GM12864 (cell line): ENCODE results near the gene CYP26C1.

Experiments
- DNase-seq: peaks from one replicate; pipeline ENCODE4 v3.0.0-alpha.2; 2011; ENCODE audit warnings: low read depth
- H3K4me3 ChIP-seq: 2 replicates; pipeline ENCODE4 v1.5.1; 2011; ENCODE audit warnings: mild to moderate bottlenecking, low read depth, low read length, control low read depth
- TF ChIP-seq, protein P1 (sequence below): IDR thresholded peaks from 2 replicates; pipeline ENCODE4 v1.5.1; 2011; ENCODE audit warnings: low read depth, mild to moderate bottlenecking, moderate library complexity, low read length, control low read depth, inconsistent platforms; ENCODE audit errors: missing control alignments

The CYP26C1 gene, protein sequence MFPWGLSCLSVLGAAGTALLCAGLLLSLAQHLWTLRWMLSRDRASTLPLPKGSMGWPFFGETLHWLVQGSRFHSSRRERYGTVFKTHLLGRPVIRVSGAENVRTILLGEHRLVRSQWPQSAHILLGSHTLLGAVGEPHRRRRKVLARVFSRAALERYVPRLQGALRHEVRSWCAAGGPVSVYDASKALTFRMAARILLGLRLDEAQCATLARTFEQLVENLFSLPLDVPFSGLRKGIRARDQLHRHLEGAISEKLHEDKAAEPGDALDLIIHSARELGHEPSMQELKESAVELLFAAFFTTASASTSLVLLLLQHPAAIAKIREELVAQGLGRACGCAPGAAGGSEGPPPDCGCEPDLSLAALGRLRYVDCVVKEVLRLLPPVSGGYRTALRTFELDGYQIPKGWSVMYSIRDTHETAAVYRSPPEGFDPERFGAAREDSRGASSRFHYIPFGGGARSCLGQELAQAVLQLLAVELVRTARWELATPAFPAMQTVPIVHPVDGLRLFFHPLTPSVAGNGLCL

DNA sequence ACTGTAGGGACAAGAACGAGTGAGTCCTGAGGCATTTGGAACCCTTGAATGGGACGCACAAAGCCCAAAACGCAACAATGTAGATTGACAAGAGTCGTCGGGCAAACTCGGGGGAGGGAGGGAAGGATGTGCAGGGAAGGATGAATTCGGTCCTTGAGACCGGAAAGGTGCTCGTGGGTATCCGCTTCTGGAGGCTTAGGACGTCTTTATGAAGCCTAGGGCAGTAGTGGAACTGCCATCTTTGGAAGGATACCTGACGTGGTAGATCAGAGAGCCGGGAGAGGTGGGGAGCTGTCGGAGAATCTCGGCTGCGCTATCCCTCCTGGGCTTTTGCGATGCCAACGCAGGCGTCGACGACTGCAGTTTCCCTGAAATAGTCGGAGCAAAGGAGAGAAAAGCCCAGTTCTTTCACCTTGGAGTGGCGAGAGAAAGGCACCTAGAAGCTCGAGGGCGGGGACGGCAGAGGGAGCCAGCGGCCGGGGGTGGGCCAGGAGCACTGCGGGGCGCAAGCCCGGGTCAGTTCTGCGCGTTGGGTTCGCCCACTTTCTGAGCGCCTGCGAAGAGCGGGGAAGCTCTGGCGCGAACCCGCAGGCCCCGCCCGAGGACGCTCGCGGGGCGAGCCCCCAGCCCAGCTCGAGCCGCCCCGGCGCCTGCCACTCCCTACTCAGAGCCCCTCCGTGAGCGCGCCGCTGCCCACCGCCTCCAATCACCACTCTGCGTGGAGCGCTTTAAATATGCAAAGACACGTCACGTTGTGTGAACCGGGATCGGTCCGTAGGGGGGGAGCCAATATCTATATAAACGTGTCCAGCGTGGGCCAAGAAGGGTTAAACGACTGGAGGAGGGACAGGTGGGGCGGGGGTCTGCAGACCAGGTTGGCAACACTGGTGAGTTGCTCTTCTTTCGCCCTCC, at the start of gene CYP26C1:
Gene CYP26C1, plus strand, starts transcription at position 824 of the 912 bp plus-strand sequence. CDS start 466 bp downstream, outside the sequence.
- TF ChIP-seq, protein P1, sequence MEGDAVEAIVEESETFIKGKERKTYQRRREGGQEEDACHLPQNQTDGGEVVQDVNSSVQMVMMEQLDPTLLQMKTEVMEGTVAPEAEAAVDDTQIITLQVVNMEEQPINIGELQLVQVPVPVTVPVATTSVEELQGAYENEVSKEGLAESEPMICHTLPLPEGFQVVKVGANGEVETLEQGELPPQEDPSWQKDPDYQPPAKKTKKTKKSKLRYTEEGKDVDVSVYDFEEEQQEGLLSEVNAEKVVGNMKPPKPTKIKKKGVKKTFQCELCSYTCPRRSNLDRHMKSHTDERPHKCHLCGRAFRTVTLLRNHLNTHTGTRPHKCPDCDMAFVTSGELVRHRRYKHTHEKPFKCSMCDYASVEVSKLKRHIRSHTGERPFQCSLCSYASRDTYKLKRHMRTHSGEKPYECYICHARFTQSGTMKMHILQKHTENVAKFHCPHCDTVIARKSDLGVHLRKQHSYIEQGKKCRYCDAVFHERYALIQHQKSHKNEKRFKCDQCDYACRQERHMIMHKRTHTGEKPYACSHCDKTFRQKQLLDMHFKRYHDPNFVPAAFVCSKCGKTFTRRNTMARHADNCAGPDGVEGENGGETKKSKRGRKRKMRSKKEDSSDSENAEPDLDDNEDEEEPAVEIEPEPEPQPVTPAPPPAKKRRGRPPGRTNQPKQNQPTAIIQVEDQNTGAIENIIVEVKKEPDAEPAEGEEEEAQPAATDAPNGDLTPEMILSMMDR: no peak
- DNase-seq: no peak
- no peak within 1 kb of the TSS for H3K4me3 ChIP-seq

DNA sequence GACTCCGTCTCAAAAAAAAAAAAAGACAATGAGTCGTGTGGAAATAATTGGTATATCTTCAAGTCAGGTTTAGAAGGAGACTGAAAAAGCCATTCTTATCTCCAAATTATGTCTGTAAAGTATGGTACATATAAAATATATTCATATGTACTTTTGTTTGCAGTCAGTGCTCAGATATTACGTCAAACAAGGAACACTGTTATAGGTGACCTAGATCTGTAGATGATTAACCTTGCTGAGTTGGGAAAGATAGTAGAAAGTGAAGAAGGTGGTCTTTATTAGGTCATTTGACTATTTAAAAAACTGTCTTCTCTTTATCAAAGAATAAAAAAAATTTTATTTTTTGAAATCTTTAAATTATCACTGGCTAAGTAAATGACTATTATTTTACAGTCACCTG, 44.9 kb upstream of the CYP26C1 start:
- TF ChIP-seq, protein P1: no peak
- H3K4me3 ChIP-seq: no peak overlapping the region
- DNase-seq: no peak

DNA sequence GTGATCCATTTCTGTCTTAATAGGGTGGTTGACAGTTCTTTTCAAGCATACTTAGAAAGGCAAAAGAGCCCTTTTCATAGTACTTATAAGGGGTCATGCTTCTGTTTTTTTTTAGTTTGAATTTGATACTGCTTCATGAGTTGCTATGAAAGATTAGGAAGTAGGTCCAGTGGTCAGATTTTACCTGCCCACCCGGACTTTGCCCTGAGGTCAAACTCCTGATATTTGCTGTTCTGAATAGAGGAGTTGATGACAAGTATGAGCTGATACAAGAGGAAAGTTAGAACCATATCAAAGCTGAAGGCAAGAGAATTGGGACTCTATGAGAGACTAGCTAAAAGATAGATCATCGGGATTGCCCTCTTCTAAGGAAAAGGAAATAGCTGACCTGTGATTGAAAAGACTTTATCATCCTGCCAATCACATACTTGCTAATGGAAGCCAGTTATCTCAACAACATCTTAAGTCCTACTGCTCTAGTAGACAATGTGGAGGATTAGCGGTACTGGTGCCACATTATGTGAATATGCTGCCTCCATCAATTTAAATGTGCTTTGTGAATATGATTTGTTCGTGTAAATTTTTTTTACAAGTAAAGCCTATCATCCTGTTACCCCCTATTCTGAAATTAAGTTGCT, 37.5 kb upstream of the CYP26C1 start:
- TF ChIP-seq, protein P1: no peak

DNA sequence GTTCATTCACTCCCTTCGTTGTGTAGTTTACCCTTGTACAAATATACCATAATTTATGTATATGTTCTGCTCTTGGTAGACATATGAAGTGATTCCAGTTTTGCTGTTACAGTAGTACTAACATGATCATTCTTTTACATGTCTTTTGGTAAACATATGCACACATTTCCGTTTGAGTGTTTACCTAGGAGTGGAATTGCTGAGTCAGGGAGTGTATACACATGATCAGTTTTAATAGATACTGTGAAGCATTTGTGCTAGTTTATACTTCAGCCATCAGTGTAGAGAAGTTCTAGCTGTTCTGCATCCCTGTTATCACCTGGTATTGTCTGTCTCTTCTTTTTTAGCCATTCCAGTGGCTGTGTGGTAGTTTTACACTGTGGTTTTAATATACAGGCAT, 34.5 kb upstream of the CYP26C1 start:
- no peak overlapping the region for H3K4me3 ChIP-seq
- TF ChIP-seq, protein P1: no peak
- no peak for DNase-seq

More for the DNA sequence above, 37.5 kb upstream of the CYP26C1 start:
- DNase-seq: no peak
- no peak overlapping the region for H3K4me3 ChIP-seq

DNA sequence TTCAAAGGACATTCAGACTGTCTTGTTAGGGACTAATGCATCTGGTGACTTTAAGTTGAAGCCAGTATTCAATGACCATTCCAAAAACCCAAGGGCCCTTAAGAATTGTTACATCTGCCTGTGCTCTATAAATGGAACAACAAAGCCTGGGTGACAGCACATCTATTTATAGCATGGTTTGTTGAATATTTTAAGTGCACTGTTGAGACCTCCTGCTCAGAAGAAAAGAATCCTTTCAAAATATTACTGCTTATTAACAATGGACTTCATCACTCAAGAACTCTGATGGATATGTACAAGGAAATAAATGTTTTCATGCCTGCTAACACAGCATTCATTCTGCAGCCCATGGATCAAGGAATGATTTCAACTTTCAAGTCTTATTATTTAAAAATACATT, 33.1 kb upstream of the CYP26C1 start:
- no peak for DNase-seq
- no peak overlapping the region for H3K4me3 ChIP-seq

DNA sequence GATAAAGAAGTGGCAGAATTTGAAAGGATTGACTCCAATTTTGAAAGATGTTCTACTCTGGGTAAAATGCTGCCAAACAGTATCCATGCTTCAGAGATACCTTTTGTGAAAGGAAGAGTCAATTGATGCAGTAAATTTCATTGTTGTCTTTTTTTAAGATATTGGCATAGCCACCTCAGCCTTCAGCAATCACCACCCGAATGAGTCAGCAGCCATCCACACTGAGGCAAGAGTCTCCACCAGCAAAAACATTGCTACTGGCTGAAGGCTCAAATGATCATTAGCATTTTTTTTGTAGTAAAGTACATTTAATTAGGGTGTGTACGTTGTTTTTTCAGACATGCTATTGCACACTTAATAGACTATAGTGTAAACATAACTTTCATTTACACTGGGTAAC, 31.7 kb upstream of the CYP26C1 start:
- TF ChIP-seq, protein P1: no peak
- no peak for DNase-seq
- no peak overlapping the region for H3K4me3 ChIP-seq

More for the DNA sequence above, 33.1 kb upstream of the CYP26C1 start:
- TF ChIP-seq, protein P1: no peak
